HCT116 (cell line): Measurements from ENCODE around the gene ACP7. TPM values are rescaled to one million over a fixed set of nuclear protein-coding genes. Genes with fewer than 3 reads are reported as not detected.
A peak's percentile ranks its signal among the peaks of the same experiment; 100 is the strongest.

Source experiments
- ATAC-seq: fragments of 200-7000 bp; cut with Tn5 transposase; 2 replicates; pipeline ENCODE4 v1.9.1; 2020; ENCODE audit warnings: mild to moderate bottlenecking, moderate library complexity
- BruUV-seq: library from RNA; stranded (reverse); fragments of 400-500 nt; replicated peaks from 2 replicates; lab custom pipeline; 2021; lab: Mats Ljungman, UMichigan
- CTCF ChIA-PET: fragments of 300-600 bp; sonication (Branson Sonifier 250); formaldehyde crosslinking; loops from one replicate; lab custom pipeline; 2021; ENCODE audit warnings: antibody characterized with exemption; lab: Charles Lee
- POLR2A ChIA-PET: fragments of 300-600, 350-600 bp; sonication (Branson Sonifier 250); formaldehyde crosslinking; loops from one replicate; lab custom pipeline; 2021; ENCODE audit warnings: antibody characterized with exemption; lab: Charles Lee
- RAD21 ChIA-PET, 2 experiments: fragments of 300-600 bp; sonication (Branson Sonifier 250); formaldehyde crosslinking; loops; one replicate each; lab custom pipeline; 2023; ENCODE audit warnings: low total read pairs in 2 of 2; ENCODE audit not compliant: uncharacterized antibody in 2 of 2, unreplicated experiment in 2 of 2, low non-redundant PET in 1 of 2; lab: Charles Lee
- DNase-seq: peaks from one replicate; pipeline ENCODE4 v3.0.0-alpha.2; 2010; ENCODE audit warnings: low read depth, low spot score
- H2AFZ ChIP-seq: fragments of 200-600 bp; shearing (Covaris generic), sonication (generic); 2 replicates; pipeline ENCODE4 v1.6.1; 2017; ENCODE audit warnings: low read depth, mixed run types, mixed read lengths, antibody characterized with exemption, low read length; ENCODE audit not compliant: poor library complexity, severe bottlenecking
- H3K27ac ChIP-seq: 2 replicates; pipeline ENCODE4 v1.5.1; 2012; ENCODE audit warnings: low read depth, low read length
- H3K27me3 ChIP-seq: fragments of 200-600 bp; sonication (generic); 2 replicates; pipeline ENCODE4 v1.6.1; 2016; ENCODE audit warnings: mixed run types, low read length, mixed read lengths; ENCODE audit not compliant: insufficient read depth
- H3K36me3 ChIP-seq, 2 experiments: fragments of 200-500 bp in 1 of 2; fragments of 200-600 bp in 1 of 2; sonication (Bioruptor generic) in 1 of 2; sonication (generic) in 1 of 2; 2 replicates each; pipeline versions ENCODE4 v1.5.1 to v1.6.1; 2014 to 2016; ENCODE audit warnings: low read length in 2 of 2, inconsistent platforms in 1 of 2, mixed read lengths in 1 of 2, mixed run types in 1 of 2; ENCODE audit not compliant: insufficient read depth in 2 of 2, control insufficient read depth in 1 of 2
- H3K4me1 ChIP-seq, 2 experiments: fragments of 200-600 bp in 1 of 2; sonication (generic) in 1 of 2; 2 replicates each; pipeline versions ENCODE4 v1.5.1 to v1.6.1; 2012 to 2017; ENCODE audit warnings: low read length in 2 of 2, inconsistent platforms in 1 of 2, mild to moderate bottlenecking in 1 of 2, mixed read lengths in 1 of 2, mixed run types in 1 of 2, moderate library complexity in 1 of 2; ENCODE audit not compliant: insufficient read depth in 2 of 2, control insufficient read depth in 1 of 2
- H3K4me2 ChIP-seq: fragments of 200-600 bp; sonication (generic); 2 replicates; pipeline ENCODE4 v1.6.1; 2017; ENCODE audit warnings: mixed run types, low read length, mixed read lengths
- H3K4me3 ChIP-seq, 2 experiments: fragments of 200-600 bp in 1 of 2; sonication (generic) in 1 of 2; replicated peaks in 1 of 2; 2 replicates each; pipeline ENCODE4 v1.5.1; 2011 to 2016; ENCODE audit warnings: low read length in 2 of 2, control low read depth in 1 of 2, low read depth in 1 of 2, mild to moderate bottlenecking in 1 of 2, mixed read lengths in 1 of 2, mixed run types in 1 of 2
- H3K79me2 ChIP-seq: fragments of 200-600 bp; sonication (generic); 2 replicates; pipeline ENCODE4 v1.6.1; 2017; ENCODE audit warnings: mild to moderate bottlenecking, mixed run types, low read length, moderate library complexity, mixed read lengths; ENCODE audit not compliant: insufficient read depth
- H3K9ac ChIP-seq: fragments of 200-600 bp; sonication (generic); 2 replicates; pipeline ENCODE4 v1.6.1; 2016; ENCODE audit warnings: low read length, mixed read lengths
- H3K9me2 ChIP-seq: fragments of 200-600 bp; sonication (generic), shearing (Covaris generic); 2 replicates; pipeline ENCODE4 v1.6.1; 2017; ENCODE audit warnings: mixed run types, mild to moderate bottlenecking, moderate library complexity; ENCODE audit not compliant: insufficient read depth
- H3K9me3 ChIP-seq, 2 experiments: fragments of 200-500 bp in 1 of 2; fragments of 200-600 bp in 1 of 2; sonication (Bioruptor generic) in 1 of 2; sonication (generic) in 1 of 2; 2 replicates each; pipeline ENCODE4 v1.6.1; 2014 to 2017; ENCODE audit warnings: low read length in 2 of 2, mixed read lengths in 2 of 2, inconsistent platforms in 1 of 2, low read depth in 1 of 2, mild to moderate bottlenecking in 1 of 2, mixed run types in 1 of 2, moderate library complexity in 1 of 2; ENCODE audit not compliant: control insufficient read depth in 1 of 2, insufficient read depth in 1 of 2
- H4K20me1 ChIP-seq: fragments of 200-600 bp; sonication (generic), shearing (Covaris generic); 2 replicates; pipeline ENCODE4 v1.6.1; 2017; ENCODE audit warnings: mixed run types, mild to moderate bottlenecking, moderate library complexity; ENCODE audit not compliant: insufficient read depth
- ATF3 ChIP-seq: IDR thresholded peaks from 2 replicates; pipeline ENCODE4 v1.6.1; 2012
- CBX3 ChIP-seq: IDR thresholded peaks from 2 replicates; pipeline ENCODE4 v1.6.1; 2012; ENCODE audit warnings: low read depth
- EZH2 ChIP-seq: fragments of 200-600 bp; sonication (generic); IDR thresholded peaks from 2 replicates; pipeline ENCODE4 v1.6.1; 2017; ENCODE audit warnings: antibody characterized with exemption, mixed run types
- EZH2phosphoT487 ChIP-seq: fragments of 200-600 bp; IDR thresholded peaks from 2 replicates; pipeline ENCODE4 v1.6.1; 2018; ENCODE audit warnings: antibody characterized with exemption, borderline replicate concordance
- MAX ChIP-seq: IDR thresholded peaks from 2 replicates; pipeline ENCODE4 v1.6.1; 2012
- SRF ChIP-seq: IDR thresholded peaks from 2 replicates; pipeline ENCODE4 v1.6.1; 2012; ENCODE audit warnings: low read depth
- TCF7L2 ChIP-seq: IDR thresholded peaks from 2 replicates; pipeline ENCODE4 v1.7.0; 2011; ENCODE audit warnings: borderline replicate concordance, inconsistent platforms; ENCODE audit not compliant: insufficient read depth, insufficient read length; ENCODE audit errors: extremely low read depth
- intact Hi-C: fragments of 100-400 bp; cut with micrococcal nuclease; formaldehyde crosslinking; loops from 2 replicates; pipeline ENCODE4 v1.10.0; 2022
- total RNA-seq: library from RNA; stranded (reverse); gene quantifications from one replicate; pipeline ENCODE4 v1.2.1, GENCODE V29; 2021; ENCODE audit not compliant: unreplicated experiment

The ACP7 gene
- total RNA-seq, 1 experiment from 2014 or later = 4.7 TPM

GRCh38 chr19:39082745-39083598 lies 1.2 kb upstream of the ACP7 start:
- H3K9ac ChIP-seq = peak overlapping the region; percentile 76
- peaks cover 10% of the 10 kb centered on the region; the same call in 1 of the 2 replicates for H3K79me2 ChIP-seq
- DNase-seq = no peak
- ATAC-seq = no peak
- intact Hi-C loops = no loop called here
- peaks cover 32 to 62% of the 10 kb centered on the region in 2 experiments for H3K4me1 ChIP-seq
- ChIA-PET RAD21 (interaction anchor here in 1 of 2 experiments (0.5 kb wide), 1 partner anchor 15 kb away, joined by 3 read pairs; no protein-coding TSS in a partner anchor), POLR2A (interaction anchor here (0.6 to 1.6 kb wide), 2 partner anchors 9 to 18 kb away, joined by 3 to 8 read pairs; no protein-coding TSS in a partner anchor), CTCF (interaction anchor here (0.9 to 1.3 kb wide), 3 partner anchors 9 to 31 kb away, joined by 4 to 5 read pairs (median 5); no protein-coding TSS in a partner anchor)
- H3K9me3 ChIP-seq = no peaks in the 10 kb centered on the region
- H3K9me2 ChIP-seq = no peaks in the 10 kb centered on the region
- peak overlapping the region; percentile 28 for H3K27ac ChIP-seq
- H3K4me3 ChIP-seq = peak overlapping the region; percentile 61 to 85
- no peaks in the 10 kb centered on the region for H3K27me3 ChIP-seq
- TF ChIP-seq SRF (no peak), MAX (no peak), EZH2 (no peak), ATF3 (no peak), CBX3 (no peak), EZH2phosphoT487 (no peak), TCF7L2 (no peak)
- no peaks in the 10 kb centered on the region for H3K36me3 ChIP-seq
- H4K20me1 ChIP-seq = no peaks in the 10 kb centered on the region
- peak overlapping the region; percentile 92 for H3K4me2 ChIP-seq
- BruUV-seq = TSS peak; percentile 71
- peak overlapping the region; percentile 70 for H2AFZ ChIP-seq
